Thymus (tissue), 11 donors: ENCODE results near the gene SMARCC1. TPM values are rescaled to one million over a fixed set of nuclear protein-coding genes. Genes with fewer than 3 reads are reported as not detected.

ENCODE experiments used
- DNase-seq, 9 donors: peaks; one replicate each; pipeline ENCODE4 v3.0.0-alpha.2; 2013; ENCODE audit warnings: low spot score in 9 of 9, low read depth in 6 of 9, missing footprints in 1 of 9
- H3K27ac ChIP-seq, 2 donors: one replicate each; pipeline ENCODE4 v1.5.1; 2013; ENCODE audit warnings: control low read depth in 1 of 2, low read depth in 1 of 2, low read length in 1 of 2, mild to moderate bottlenecking in 1 of 2, moderate library complexity in 1 of 2
- H3K27me3 ChIP-seq, 2 donors: one replicate each; pipeline ENCODE4 v1.5.1; 2013; ENCODE audit warnings: low read length in 1 of 2; ENCODE audit not compliant: control insufficient read depth in 2 of 2, insufficient read depth in 1 of 2
- H3K36me3 ChIP-seq, 2 donors: one replicate each; pipeline ENCODE4 v1.5.1; 2013; ENCODE audit warnings: low read length in 1 of 2, mild to moderate bottlenecking in 1 of 2, moderate library complexity in 1 of 2; ENCODE audit not compliant: control insufficient read depth in 2 of 2, insufficient read depth in 2 of 2
- H3K4me1 ChIP-seq, 2 donors: one replicate each; pipeline ENCODE4 v1.5.1; 2013; ENCODE audit warnings: low read length in 2 of 2; ENCODE audit not compliant: control insufficient read depth in 2 of 2, insufficient read depth in 2 of 2
- H3K4me3 ChIP-seq, 2 donors: one replicate each; pipeline ENCODE4 v1.5.1; 2013; ENCODE audit warnings: low read length in 2 of 2, control low read depth in 1 of 2, mild to moderate bottlenecking in 1 of 2
- H3K9me3 ChIP-seq, 2 donors: one replicate each; pipeline ENCODE4 v1.5.1; 2013; ENCODE audit warnings: low read length in 1 of 2, mild to moderate bottlenecking in 1 of 2; ENCODE audit not compliant: control insufficient read depth in 2 of 2, insufficient read depth in 1 of 2
- WGBS: extraction: QIAGEN DNeasy Blood & Tissue Kit; methylation state at CpG from one replicate; pipeline ENCODE4 v1.1.7; 2013; 5-methylcytosine and 5-hydroxymethylcytosine counted together
- polyA plus RNA-seq: library from polyadenylated mRNA; stranded (reverse); fragments of 200-250 nt; gene quantifications from one replicate; pipeline ENCODE4 v1.2.3, GENCODE V29; 2013
- total RNA-seq: library from RNA; stranded (reverse); fragments of 120-200 nt; gene quantifications from one replicate; pipeline ENCODE4 v1.2.4, GENCODE V29; 2013
- donor health status: healthy.

The SMARCC1 gene
- total and polyA plus RNA-seq, 2 donors, result 19.9 to 35.6 TPM

DNA sequence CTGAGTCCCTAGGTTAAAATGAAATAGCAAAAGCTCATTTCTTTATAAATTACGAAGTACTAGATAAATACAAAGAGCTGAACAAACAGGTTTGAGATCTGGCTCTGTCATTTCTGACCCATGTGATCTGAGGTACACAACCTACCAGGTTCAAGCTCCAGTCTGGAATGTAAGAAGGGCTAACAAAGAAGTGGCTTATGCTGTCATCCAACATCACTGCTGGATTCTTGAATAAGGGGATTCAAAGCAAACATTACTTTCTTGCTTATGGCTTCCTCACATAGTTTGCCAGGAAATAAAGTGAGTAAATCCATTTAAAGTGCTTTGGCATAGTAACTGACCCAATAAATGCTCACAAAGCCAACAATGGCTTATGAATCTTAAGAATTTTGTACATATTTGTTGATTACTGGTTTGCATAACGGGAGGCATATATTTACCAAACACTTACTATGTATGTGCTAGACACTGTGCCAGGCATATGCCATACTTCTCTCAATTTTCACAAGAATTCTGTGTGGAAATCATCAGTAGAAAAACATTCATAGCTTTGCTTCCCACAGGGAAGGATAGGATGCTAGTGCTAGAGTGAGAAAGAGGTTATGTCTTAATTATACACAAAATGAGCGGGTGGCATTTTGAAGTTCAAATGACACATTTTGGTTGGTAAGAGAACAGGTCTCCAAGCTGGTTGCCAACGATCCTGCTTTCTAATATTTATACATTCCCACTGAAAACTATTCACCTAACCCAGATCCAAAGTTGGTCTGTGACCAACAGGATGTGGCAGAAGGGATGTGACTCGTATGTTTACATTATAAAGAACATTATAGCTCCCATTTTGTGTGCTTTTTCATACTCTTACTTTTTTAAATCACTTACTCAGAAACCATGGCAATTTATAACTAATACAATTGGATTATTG lies 164.3 kb downstream of the SMARCC1 start:
- no peaks in the 10 kb centered on the region for H3K9me3 ChIP-seq
- 87% methylated on average over 5 of the region's 5 CpGs for WGBS
- DNase-seq, result no peak
- no peaks in the 10 kb centered on the region for H3K27me3 ChIP-seq
- H3K36me3 ChIP-seq, result peaks cover 41 to 78% of the 10 kb centered on the region in 2 donors
- H3K4me3 ChIP-seq, result no peak overlapping the region
- no peak overlapping the region for H3K27ac ChIP-seq
- H3K4me1 ChIP-seq, result peaks cover 3 to 19% of the 10 kb centered on the region in 2 donors

DNA sequence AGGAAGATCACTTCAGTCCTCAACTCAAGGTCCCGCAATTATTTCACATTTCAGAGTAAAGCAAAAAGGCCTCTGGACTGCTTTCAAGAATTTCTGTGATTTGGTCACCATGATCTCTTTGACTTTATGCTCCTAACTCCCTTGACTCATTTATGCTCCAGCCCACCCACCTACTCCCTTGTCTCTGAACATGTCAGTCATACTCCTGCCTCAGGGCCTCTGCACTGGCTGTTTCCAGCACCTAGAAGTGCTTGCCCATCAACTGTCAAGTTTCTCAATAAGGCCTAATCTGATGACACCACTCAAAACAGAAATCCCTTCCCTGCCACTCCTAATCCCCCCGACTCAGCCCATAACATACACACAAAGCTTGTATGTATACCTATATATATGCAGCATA lies 166.9 kb downstream of the SMARCC1 start:
- H3K27me3 ChIP-seq, result no peaks in the 10 kb centered on the region
- no peaks in the 10 kb centered on the region for H3K9me3 ChIP-seq
- peaks cover 43 to 75% of the 10 kb centered on the region in 2 donors for H3K36me3 ChIP-seq
- H3K27ac ChIP-seq, result peak overlapping the region in 1 of 2 donors; percentile 88
- no peak for DNase-seq
- H3K4me3 ChIP-seq, result no peak overlapping the region
- 97% methylated on average over 2 of the region's 2 CpGs for WGBS
- peaks cover 3 to 20% of the 10 kb centered on the region in 2 donors for H3K4me1 ChIP-seq

DNA sequence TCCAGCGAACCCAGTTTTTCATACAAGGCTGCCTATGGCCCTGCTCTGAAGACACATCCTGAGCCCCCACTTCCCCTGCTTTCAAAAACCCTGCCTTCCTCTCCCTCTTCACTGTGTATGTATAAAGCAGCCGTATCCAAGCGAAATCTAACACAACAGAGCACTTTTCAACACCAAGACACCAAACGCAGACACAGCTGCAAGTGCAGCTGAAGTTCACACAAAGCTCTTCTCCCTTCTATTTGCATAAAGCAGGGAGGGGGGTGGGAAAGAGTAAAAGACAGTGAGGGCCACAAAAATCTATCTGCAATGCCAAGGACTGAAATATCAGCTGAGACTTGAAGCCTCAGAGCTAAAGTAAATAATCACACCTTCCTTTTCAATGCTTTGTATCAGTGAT lies 168.0 kb downstream of the SMARCC1 start:
- Histone ChIP-seq H3K36me3 (peaks cover 37 to 74% of the 10 kb centered on the region in 2 donors), H3K27me3 (no peaks in the 10 kb centered on the region), H3K4me1 (peaks cover 3 to 20% of the 10 kb centered on the region in 2 donors), H3K9me3 (no peaks in the 10 kb centered on the region), H3K4me3 (no peak overlapping the region), H3K27ac (peak overlapping the region in 1 of 2 donors; percentile 88)
- 79% methylated on average over 4 of the region's 4 CpGs for WGBS
- peak; percentile 14 to 80 (median 53) for DNase-seq

DNA sequence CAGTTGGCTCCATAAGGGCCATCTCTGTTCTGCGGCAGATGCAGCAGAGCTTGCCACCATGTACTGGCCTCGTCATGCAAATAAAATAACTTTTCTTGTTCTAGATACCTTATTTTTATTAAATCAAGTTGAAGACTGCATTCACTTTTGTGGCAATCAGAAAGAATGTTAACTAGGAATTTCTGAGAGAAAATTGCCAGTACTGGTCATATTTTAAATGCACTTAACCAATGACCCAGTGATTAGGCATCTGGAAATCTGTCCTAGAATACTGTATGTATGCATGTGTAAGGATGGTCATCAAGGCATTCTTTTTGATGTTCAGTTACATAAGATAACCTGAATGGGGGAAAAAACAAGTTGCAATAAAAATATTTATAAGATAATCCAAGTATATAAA lies 168.8 kb downstream of the SMARCC1 start:
- peaks cover 3 to 20% of the 10 kb centered on the region in 2 donors for H3K4me1 ChIP-seq
- 99% methylated on average over 2 of the region's 2 CpGs for WGBS
- H3K9me3 ChIP-seq, result no peaks in the 10 kb centered on the region
- H3K4me3 ChIP-seq, result no peak overlapping the region
- no peaks in the 10 kb centered on the region for H3K27me3 ChIP-seq
- peak overlapping the region in 1 of 2 donors; percentile 88 for H3K27ac ChIP-seq
- peaks cover 37 to 74% of the 10 kb centered on the region in 2 donors for H3K36me3 ChIP-seq
- DNase-seq, result no peak

DNA sequence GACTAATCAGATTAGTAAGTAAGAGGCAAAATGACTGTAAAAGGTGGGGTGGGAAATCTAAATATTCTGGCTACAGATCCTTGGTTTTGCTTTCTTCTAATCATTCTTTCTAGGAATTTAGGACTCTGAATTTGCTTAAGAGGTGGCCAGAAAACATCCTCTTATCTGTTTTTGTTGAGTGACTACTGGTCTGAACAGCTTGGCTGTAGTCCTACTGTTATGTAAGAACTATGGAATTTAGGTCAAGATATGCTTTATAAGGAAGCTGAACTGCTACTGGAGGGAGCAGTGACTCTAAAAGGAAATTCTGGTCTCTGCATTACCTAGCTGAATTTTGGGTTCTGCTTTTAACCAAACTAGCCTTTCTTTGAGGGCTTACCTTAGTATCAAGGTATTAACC lies 169.5 kb downstream of the SMARCC1 start:
- Histone ChIP-seq H3K9me3 (no peaks in the 10 kb centered on the region), H3K36me3 (peaks cover 35 to 73% of the 10 kb centered on the region in 2 donors), H3K27ac (peak overlapping the region in 1 of 2 donors; percentile 27), H3K4me1 (peaks cover 3 to 20% of the 10 kb centered on the region in 2 donors), H3K27me3 (no peaks in the 10 kb centered on the region), H3K4me3 (no peak overlapping the region)
- DNase-seq, result no peak

DNA sequence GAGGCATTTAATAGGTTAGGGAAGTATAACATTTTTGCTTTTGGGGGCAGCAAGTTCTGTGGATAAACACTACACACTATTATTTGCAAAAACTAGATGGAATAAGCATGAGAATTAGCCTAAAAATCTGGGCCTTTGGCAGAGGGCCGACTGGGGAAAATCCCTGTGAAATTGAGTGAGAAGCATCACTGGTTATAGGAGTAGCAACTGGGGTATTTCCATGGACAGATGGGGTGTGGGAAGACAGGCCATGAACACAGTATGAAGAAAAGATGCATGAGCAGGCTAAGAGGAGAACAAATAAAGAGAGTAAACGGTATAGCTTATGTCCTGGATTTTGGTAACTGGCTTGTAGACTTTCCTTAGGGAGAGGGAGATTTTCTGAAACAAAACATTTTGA lies 170.1 kb downstream of the SMARCC1 start:
- WGBS, result 94% methylated on average over 2 of the region's 2 CpGs
- H3K27ac ChIP-seq, result peak overlapping the region in 1 of 2 donors; percentile 27

DNA sequence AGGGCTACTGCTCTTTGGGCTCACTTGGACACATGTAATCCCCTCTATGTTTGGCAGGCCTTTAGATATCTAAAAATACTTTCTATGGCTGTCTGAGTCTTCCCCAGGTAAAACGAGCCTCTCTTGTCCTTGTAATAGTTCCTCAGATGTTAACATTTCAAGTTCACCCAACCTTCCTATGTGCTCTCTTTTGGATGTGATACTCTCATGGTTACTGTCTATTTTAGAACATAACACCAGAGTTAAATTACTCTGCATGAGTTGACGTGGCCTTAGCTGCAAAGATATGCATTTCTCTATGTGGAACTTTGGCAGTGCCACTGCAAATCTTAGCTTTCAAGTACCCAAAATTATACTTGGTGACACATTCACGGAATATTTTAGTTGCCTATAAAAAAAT lies 171.1 kb downstream of the SMARCC1 start:
- Histone ChIP-seq H3K4me1 (peaks cover 3 to 20% of the 10 kb centered on the region in 2 donors), H3K27ac (no peak overlapping the region), H3K27me3 (no peaks in the 10 kb centered on the region), H3K9me3 (no peaks in the 10 kb centered on the region), H3K36me3 (peaks cover 39 to 72% of the 10 kb centered on the region in 2 donors), H3K4me3 (no peak overlapping the region)
- DNase-seq, result no peak
- 97% methylated on average over 3 of the region's 3 CpGs for WGBS

More for the DNA sequence above, 170.1 kb downstream of the SMARCC1 start:
- Histone ChIP-seq H3K4me3 (no peak overlapping the region), H3K9me3 (no peaks in the 10 kb centered on the region), H3K4me1 (peaks cover 3 to 20% of the 10 kb centered on the region in 2 donors), H3K27me3 (no peaks in the 10 kb centered on the region), H3K36me3 (peaks cover 39 to 73% of the 10 kb centered on the region in 2 donors)
- no peak for DNase-seq

DNA sequence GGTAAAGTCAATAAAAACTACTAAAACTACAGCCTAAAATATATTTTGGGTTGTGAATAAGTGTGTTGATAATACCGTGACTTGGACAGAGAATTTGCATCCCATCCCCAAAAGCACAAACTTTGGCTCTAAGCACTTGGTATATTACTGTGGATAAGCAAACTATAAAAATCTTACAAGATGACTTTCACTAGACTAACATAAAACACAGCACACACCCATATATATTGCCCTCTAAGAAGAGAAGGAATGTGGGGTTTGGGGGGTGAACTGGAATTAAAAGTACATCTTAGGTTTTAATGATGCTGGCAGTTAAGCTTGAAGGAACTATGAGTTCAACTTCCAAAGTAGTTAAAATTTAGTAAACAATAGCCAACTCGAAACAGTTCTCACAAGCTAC lies 174.4 kb downstream of the SMARCC1 start:
- H3K27ac ChIP-seq, result no peak overlapping the region
- no peaks in the 10 kb centered on the region for H3K9me3 ChIP-seq
- H3K27me3 ChIP-seq, result no peaks in the 10 kb centered on the region
- WGBS, result 97% methylated on average over 2 of the region's 2 CpGs
- DNase-seq, result no peak
- H3K4me3 ChIP-seq, result no peak overlapping the region
- H3K4me1 ChIP-seq, result peaks cover 0 to 2% of the 10 kb centered on the region in 2 donors
- peaks cover 46 to 85% of the 10 kb centered on the region in 2 donors for H3K36me3 ChIP-seq

DNA sequence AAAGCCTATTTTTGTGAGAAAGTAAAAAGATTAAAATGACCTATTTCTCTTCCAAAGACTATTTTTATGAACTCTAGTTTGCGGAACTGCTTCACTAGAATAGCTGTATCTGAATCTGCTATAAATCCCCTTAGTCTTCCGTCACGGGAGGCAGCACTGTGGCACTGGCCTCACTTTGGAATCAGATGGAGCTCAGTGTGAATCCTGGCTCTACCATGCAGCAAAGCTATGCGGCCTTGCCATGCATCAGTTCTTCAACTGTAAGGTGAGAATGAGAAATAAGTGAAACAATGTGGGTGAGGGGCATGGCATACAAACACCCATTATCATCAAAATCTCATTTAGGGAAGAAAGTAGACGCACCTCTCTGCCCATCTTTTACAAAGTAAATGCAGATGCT lies 175.5 kb downstream of the SMARCC1 start:
- Histone ChIP-seq H3K36me3 (peaks cover 49 to 85% of the 10 kb centered on the region in 2 donors), H3K9me3 (no peaks in the 10 kb centered on the region), H3K27ac (no peak overlapping the region), H3K4me1 (peaks cover 6 to 11% of the 10 kb centered on the region in 2 donors), H3K27me3 (no peaks in the 10 kb centered on the region), H3K4me3 (no peak overlapping the region)
- 98% methylated on average over 5 of the region's 5 CpGs for WGBS
- DNase-seq, result no peak
